ENCODE measurements around the gene RAD9B. TPM values are rescaled to one million over a fixed set of nuclear protein-coding genes. Genes with fewer than 3 reads are reported as not detected.

The RAD9B gene
- total RNA-seq, 1 experiment from 2014 or later = 0.40 TPM

DNA sequence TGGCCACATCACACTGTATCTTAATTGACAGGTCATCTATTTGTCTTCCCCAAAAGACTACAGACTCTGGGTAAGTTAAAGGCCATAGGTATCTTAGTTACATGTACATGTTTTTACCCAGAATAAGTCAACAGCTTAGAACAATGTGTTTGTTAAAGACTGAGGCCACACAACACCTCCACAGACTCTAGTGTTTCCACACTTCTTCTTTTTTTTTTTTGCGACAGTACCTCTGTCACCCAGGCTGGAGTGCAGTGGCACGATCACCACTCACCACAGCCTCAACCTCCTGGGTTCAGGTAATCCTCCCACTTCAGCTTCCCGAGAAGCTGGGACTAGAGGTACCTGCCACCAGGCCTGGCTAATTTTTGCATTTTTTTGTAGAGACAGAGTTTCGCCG is 35.3 kb upstream of the RAD9B start:
- Histone ChIP-seq H3K27ac (ENCODE audit: low read length) (no peak overlapping the region), H3K4me3 (ENCODE audit: low read length) (peak overlapping the region; percentile 84), H3K9me3 (ENCODE audit: low read length) (no peaks in the 10 kb centered on the region), H2AFZ (ENCODE audit: low read length) (peak overlapping the region; percentile 20; the same call in 1 of the 2 replicates), H3K79me2 (ENCODE audit: low read length) (peaks cover 52% of the 10 kb centered on the region), H3F3A (ENCODE audit: low read length, unreplicated experiment) (no peaks in the 10 kb centered on the region), H3K27me3 (ENCODE audit: low read length) (no peaks in the 10 kb centered on the region), H3K4me2 (ENCODE audit: low read length) (peak overlapping the region; percentile 98), H3K4me1 (ENCODE audit: insufficient read depth, low read length) (peaks cover 14% of the 10 kb centered on the region), H3K36me3 (ENCODE audit: low read depth, low read length) (peaks cover 4% of the 10 kb centered on the region; the same call in 1 of the 2 replicates), H4K20me1 (ENCODE audit: low read length) (no peaks in the 10 kb centered on the region), H3K9ac (ENCODE audit: low read length) (peak overlapping the region; percentile 90), H3K9me2 (replicated peaks; ENCODE audit: low read length) (no peaks in the 10 kb centered on the region)
- CTCF ChIA-PET = interaction anchor here (0.6 kb wide), 2 partner anchors 17 to 136 kb away, joined by 6 to 13 read pairs; partner anchors contain the start of gene ARPC3
- no TSS peak for BruUV-seq (replicated peaks)
- intact Hi-C loops (cut with micrococcal nuclease) = loop anchor here (10.0 kb wide), 1 partner anchor 228 kb away; no protein-coding TSS in a partner anchor
- TF ChIP-seq EZH2 (IDR thresholded peaks at IDR 0.05; ENCODE audit: low read length, unreplicated experiment) (no peak), CTCF (conservative IDR thresholded peaks at IDR 0.05; ENCODE audit: low read depth, low read length) (no peak), EZH2phosphoT487 (IDR thresholded peaks at IDR 0.05; ENCODE audit: borderline replicate concordance, low read length) (no peak)
- POLR2A ChIA-PET (ENCODE audit: unreplicated experiment) = interaction anchor here (1.1 kb wide), 1 partner anchor 17 kb away, joined by 8 read pairs; the partner anchor contains the start of gene ARPC3
- no peak for DNase-seq
- ATAC-seq = no peak

DNA sequence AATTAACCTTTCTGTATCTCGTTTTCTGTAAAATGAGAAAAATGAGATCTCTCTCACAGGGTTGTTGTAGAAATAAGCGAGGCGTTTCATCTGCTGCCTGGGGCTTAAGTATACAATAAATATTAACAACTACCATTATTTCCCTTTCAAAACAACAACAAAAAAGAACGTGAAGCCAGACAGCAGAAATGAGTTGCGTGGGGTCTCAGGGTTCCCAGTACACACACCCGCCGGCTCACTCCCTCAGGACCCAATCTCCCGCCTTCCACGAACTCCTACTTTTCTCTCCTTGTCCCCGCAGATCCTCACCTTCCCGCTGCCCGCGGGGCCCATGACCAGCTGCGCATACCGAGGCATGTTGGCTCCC is 34.3 kb upstream of the RAD9B start:
- no peaks in the 10 kb centered on the region for H3F3A ChIP-seq (ENCODE audit: low read length, unreplicated experiment)
- peak overlapping the region; percentile 93 for H2AFZ ChIP-seq (ENCODE audit: low read length)
- peak overlapping the region; percentile 90 for H3K9ac ChIP-seq (ENCODE audit: low read length)
- intact Hi-C loops (cut with micrococcal nuclease) = loop anchor here (1.0 to 10.0 kb wide), 6 partner anchors 18 to 227 kb away; partner anchors contain the start of genes ARPC3, RAD9B and VPS29
- peak overlapping the region; percentile 84 for H3K4me3 ChIP-seq (ENCODE audit: low read length)
- peaks cover 47% of the 10 kb centered on the region for H3K79me2 ChIP-seq (ENCODE audit: low read length)
- H3K36me3 ChIP-seq (ENCODE audit: low read depth, low read length) = peaks cover 3% of the 10 kb centered on the region; the same call in 1 of the 2 replicates
- ChIA-PET POLR2A (ENCODE audit: unreplicated experiment) (interaction anchor here (0.5 to 1.2 kb wide), 5 partner anchors 31 to 495 kb away, joined by 3 to 11 read pairs (median 7); partner anchors contain the start of genes RAD9B, TCTN1 and VPS29), CTCF (interaction anchor here (0.5 to 1.6 kb wide), 5 partner anchors 18 to 149 kb away, joined by 4 to 10 read pairs (median 6); partner anchors contain the start of gene ARPC3)
- ATAC-seq (no peak), DNase-seq (no peak)
- TSS peak; percentile 85 for BruUV-seq (replicated peaks)
- H4K20me1 ChIP-seq (ENCODE audit: low read length) = no peaks in the 10 kb centered on the region
- no peak for TF ChIP-seq EZH2phosphoT487 (IDR thresholded peaks at IDR 0.05; ENCODE audit: borderline replicate concordance, low read length)
- TF ChIP-seq EZH2 (IDR thresholded peaks at IDR 0.05; ENCODE audit: low read length, unreplicated experiment) = no peak
- no peak for TF ChIP-seq CTCF (conservative IDR thresholded peaks at IDR 0.05; ENCODE audit: low read depth, low read length)
- H3K27ac ChIP-seq (ENCODE audit: low read length) = no peak overlapping the region
- no peaks in the 10 kb centered on the region for H3K9me3 ChIP-seq (ENCODE audit: low read length)
- peak overlapping the region; percentile 98 for H3K4me2 ChIP-seq (ENCODE audit: low read length)
- no peaks in the 10 kb centered on the region for H3K9me2 ChIP-seq (replicated peaks; ENCODE audit: low read length)
- no peaks in the 10 kb centered on the region for H3K27me3 ChIP-seq (ENCODE audit: low read length)
- H3K4me1 ChIP-seq (ENCODE audit: insufficient read depth, low read length) = peaks cover 14% of the 10 kb centered on the region
